H9 (cell line): ENCODE data around the gene NAT8. TPM values are rescaled to one million over a fixed set of nuclear protein-coding genes. Genes with fewer than 3 reads are reported as not detected.

Experiments
- DNase-seq: peaks from one replicate; pipeline ENCODE4 v3.0.0-alpha.2; 2017
- H2AFZ ChIP-seq: one replicate; pipeline ENCODE4 v1.6.1; 2013; ENCODE audit warnings: mild to moderate bottlenecking, low read length, control low read depth, moderate library complexity
- H2AK5ac ChIP-seq: 2 replicates; pipeline ENCODE4 v1.6.1; 2013; ENCODE audit warnings: low read length, control low read depth, mixed read lengths; ENCODE audit not compliant: insufficient read length
- H2BK120ac ChIP-seq: one replicate; pipeline ENCODE4 v1.6.1; 2013; ENCODE audit warnings: low read depth, mild to moderate bottlenecking, low read length, control low read depth, inconsistent platforms; ENCODE audit not compliant: poor library complexity, severe bottlenecking
- H2BK12ac ChIP-seq: 2 replicates; pipeline ENCODE4 v1.6.1; 2013; ENCODE audit warnings: low read length, control low read depth, mixed read lengths, low read depth; ENCODE audit not compliant: insufficient read length
- H2BK15ac ChIP-seq: 2 replicates; pipeline ENCODE4 v1.6.1; 2013; ENCODE audit warnings: low read depth, low read length, control low read depth
- H2BK20ac ChIP-seq: one replicate; pipeline ENCODE4 v1.6.1; 2013; ENCODE audit warnings: low read depth, mild to moderate bottlenecking, low read length, control low read depth, inconsistent platforms; ENCODE audit not compliant: poor library complexity, severe bottlenecking
- H2BK5ac ChIP-seq: 2 replicates; pipeline ENCODE4 v1.6.1; 2013; ENCODE audit warnings: low read length, control low read depth, mixed read lengths; ENCODE audit not compliant: insufficient read length
- H3K14ac ChIP-seq: 2 replicates; pipeline ENCODE4 v1.6.1; 2013; ENCODE audit warnings: low read length, control low read depth; ENCODE audit not compliant: insufficient read depth
- H3K18ac ChIP-seq: 2 replicates; pipeline ENCODE4 v1.6.1; 2013; ENCODE audit warnings: low read depth, mild to moderate bottlenecking, mixed read lengths, low read length, control low read depth; ENCODE audit not compliant: insufficient read length
- H3K23ac ChIP-seq: 2 replicates; pipeline ENCODE4 v1.6.1; 2013; ENCODE audit warnings: low read length, control low read depth, mixed read lengths, low read depth; ENCODE audit not compliant: insufficient read length
- H3K23me2 ChIP-seq: 2 replicates; pipeline ENCODE4 v1.6.1; 2013; ENCODE audit warnings: low read depth, mild to moderate bottlenecking, mixed read lengths, low read length, control low read depth; ENCODE audit not compliant: insufficient read length, poor library complexity, severe bottlenecking
- H3K27ac ChIP-seq: 2 replicates; pipeline ENCODE4 v1.5.1; 2013; ENCODE audit warnings: low read length, control low read depth, mixed read lengths, low read depth; ENCODE audit not compliant: insufficient read length
- H3K27me3 ChIP-seq: 2 replicates; pipeline ENCODE4 v1.6.1; 2013; ENCODE audit warnings: low read length, control low read depth, inconsistent platforms; ENCODE audit not compliant: insufficient read depth
- H3K4ac ChIP-seq: 2 replicates; pipeline ENCODE4 v1.6.1; 2013; ENCODE audit warnings: low read depth, mild to moderate bottlenecking, control low read depth, inconsistent platforms, low read length, moderate library complexity
- H3K4me1 ChIP-seq: 2 replicates; pipeline ENCODE4 v1.6.1; 2013; ENCODE audit warnings: low read length, control low read depth, inconsistent platforms; ENCODE audit not compliant: insufficient read depth
- H3K4me2 ChIP-seq: 2 replicates; pipeline ENCODE4 v1.6.1; 2013; ENCODE audit warnings: low read length, control low read depth, mixed read lengths; ENCODE audit not compliant: insufficient read length, insufficient read depth
- H3K56ac ChIP-seq: 2 replicates; pipeline ENCODE4 v1.6.1; 2013; ENCODE audit warnings: low read depth, mild to moderate bottlenecking, mixed read lengths, low read length, control low read depth; ENCODE audit not compliant: insufficient read length
- H3K79me1 ChIP-seq: 2 replicates; pipeline ENCODE4 v1.6.1; 2013; ENCODE audit warnings: low read depth, mild to moderate bottlenecking, moderate library complexity, low read length, control low read depth, inconsistent platforms; ENCODE audit not compliant: insufficient read depth, poor library complexity, severe bottlenecking
- H3K79me2 ChIP-seq: 2 replicates; pipeline ENCODE4 v1.6.1; 2013; ENCODE audit warnings: low read length, control low read depth, inconsistent platforms; ENCODE audit not compliant: insufficient read depth
- H3K9ac ChIP-seq: 2 replicates; pipeline ENCODE4 v1.6.1; 2013; ENCODE audit warnings: low read length, control low read depth, mixed read lengths; ENCODE audit not compliant: insufficient read length; ENCODE audit errors: extremely low read depth
- H3K9me3 ChIP-seq: one replicate; pipeline ENCODE4 v1.6.1; 2013; ENCODE audit warnings: low read depth, low read length, inconsistent platforms; ENCODE audit not compliant: control insufficient read depth
- H3T11ph ChIP-seq: one replicate; pipeline ENCODE4 v1.6.1; 2013; ENCODE audit warnings: mild to moderate bottlenecking, low read length, control low read depth, inconsistent platforms
- H4K20me1 ChIP-seq: one replicate; pipeline ENCODE4 v1.6.1; 2013; ENCODE audit not compliant: control insufficient read depth, insufficient read length, insufficient read depth
- H4K5ac ChIP-seq: 2 replicates; pipeline ENCODE4 v1.6.1; 2013; ENCODE audit warnings: low read depth, mild to moderate bottlenecking, mixed read lengths, low read length, control low read depth; ENCODE audit not compliant: insufficient read length
- H4K8ac ChIP-seq: replicated peaks from 2 replicates; pipeline ENCODE4 v1.6.1; 2013; ENCODE audit warnings: low read length, control low read depth, mixed read lengths, low read depth; ENCODE audit not compliant: insufficient read length
- H4K91ac ChIP-seq: 2 replicates; pipeline ENCODE4 v1.6.1; 2013; ENCODE audit warnings: low read depth, mild to moderate bottlenecking, moderate library complexity, mixed read lengths, low read length, control low read depth; ENCODE audit not compliant: insufficient read length
- H3K27ac Mint-ChIP-seq, 3 experiments: 2 replicates in 2 of 3; 3 replicates in 1 of 3; pipeline ENCODE4 v1.8.0; 2020 to 2021; ENCODE audit warnings: mixed read lengths in 3 of 3, mild to moderate bottlenecking in 1 of 3, moderate library complexity in 1 of 3
- H3K27me3 Mint-ChIP-seq: 2 replicates; pipeline ENCODE4 v1.8.0; 2021; ENCODE audit warnings: low read depth, mild to moderate bottlenecking, moderate library complexity, mixed read lengths
- H3K36me3 Mint-ChIP-seq, 3 experiments: 2 replicates in 2 of 3; 3 replicates in 1 of 3; pipeline ENCODE4 v1.8.0; 2020 to 2021; ENCODE audit warnings: low read depth in 3 of 3, mixed read lengths in 3 of 3; ENCODE audit not compliant: insufficient read depth in 1 of 3
- H3K4me1 Mint-ChIP-seq, 2 experiments: 2 replicates each; pipeline ENCODE4 v1.8.0; 2020; ENCODE audit warnings: mixed read lengths in 2 of 2
- H3K4me3 Mint-ChIP-seq, 2 experiments: 2 replicates in 1 of 2; 3 replicates in 1 of 2; pipeline ENCODE4 v1.8.0; 2020 to 2021; ENCODE audit warnings: mild to moderate bottlenecking in 2 of 2, mixed read lengths in 2 of 2, moderate library complexity in 1 of 2
- H3K9me3 Mint-ChIP-seq, 2 experiments: 2 replicates in 1 of 2; 3 replicates in 1 of 2; pipeline ENCODE4 v1.8.0; 2020; ENCODE audit warnings: mild to moderate bottlenecking in 2 of 2, mixed read lengths in 2 of 2, moderate library complexity in 1 of 2
- WGBS: extraction: QIAGEN DNeasy Blood & Tissue Kit; methylation state at CpG from one replicate; pipeline ENCODE4 v1.1.7; 2013; ENCODE audit warnings: missing lambda C conversion rate, low lambda C conversion rate, mixed read lengths; ENCODE audit not compliant: insufficient read length; ENCODE audit errors: extremely low coverage; 5-methylcytosine and 5-hydroxymethylcytosine counted together
- total RNA-seq: library from RNA; stranded (reverse); gene quantifications from 2 replicates; pipeline ENCODE4 v1.2.1, GENCODE V29; 2021
- TF ChIP-seq, protein P1 (sequence below): fragments of 200-600 bp; sonication (generic); conservative IDR thresholded peaks from 3 replicates; pipeline ENCODE4 v1.8.0; 2021; ENCODE audit warnings: antibody characterized with exemption, mild to moderate bottlenecking

NAT8 gene
- total RNA-seq, 1 experiment from 2014 or later, result not detected

DNA sequence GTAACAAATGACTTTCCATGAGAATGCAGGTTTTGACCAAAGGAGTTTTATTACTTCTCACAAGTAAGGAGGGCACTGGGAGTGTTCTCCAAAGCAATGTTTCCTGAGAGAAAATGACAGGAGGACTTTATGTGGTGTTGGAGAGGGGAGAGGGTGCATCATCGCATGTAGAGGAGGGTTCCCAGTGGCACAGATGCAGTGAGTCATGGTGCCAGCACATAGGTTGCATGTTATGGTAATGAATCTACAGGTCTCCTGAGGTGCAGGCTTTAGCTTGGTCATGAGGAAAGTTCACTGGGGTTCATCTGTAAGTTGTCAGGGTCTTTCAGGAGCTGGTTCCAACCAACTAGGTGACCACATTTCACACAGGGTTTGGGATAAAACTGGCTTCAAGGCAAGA lies 30.4 kb downstream of the NAT8 start:
- Histone ChIP-seq H2BK5ac (no peak overlapping the region), H2AFZ (no peak overlapping the region), H2BK20ac (no peak overlapping the region), H2BK15ac (no peak overlapping the region), H3K56ac (no peak overlapping the region), H3K79me1 (no peaks in the 10 kb centered on the region), H2AK5ac (no peak overlapping the region), H3T11ph (no peak overlapping the region), H3K23me2 (no peaks in the 10 kb centered on the region), H3K27ac (no peak overlapping the region), H3K4me2 (no peak overlapping the region), H3K4me1 (no peaks in the 10 kb centered on the region), H3K9ac (no peak overlapping the region), H3K9me3 (no peaks in the 10 kb centered on the region), H3K27me3 (no peaks in the 10 kb centered on the region), H4K8ac (no peak overlapping the region), H4K91ac (no peak overlapping the region), H3K14ac (no peak overlapping the region), H3K18ac (no peak overlapping the region), H3K23ac (no peak overlapping the region), H3K4ac (no peak overlapping the region), H4K20me1 (no peaks in the 10 kb centered on the region), H4K5ac (no peak overlapping the region), H2BK12ac (no peak overlapping the region), H2BK120ac (no peak overlapping the region), H3K79me2 (no peaks in the 10 kb centered on the region)
- DNase-seq, result no peak
- peaks cover 1 to 10% (median 4%) of the 10 kb centered on the region in 3 experiments; a peak in 3 of 7 replicates for H3K36me3 Mint-ChIP-seq
- H3K4me1 Mint-ChIP-seq, result peaks cover 0 to 6% of the 10 kb centered on the region in 2 experiments; a peak in 2 of 4 replicates
- no peaks in the 10 kb centered on the region; the same call in 1 of the 2 replicates for H3K27me3 Mint-ChIP-seq
- TF ChIP-seq, protein P1, sequence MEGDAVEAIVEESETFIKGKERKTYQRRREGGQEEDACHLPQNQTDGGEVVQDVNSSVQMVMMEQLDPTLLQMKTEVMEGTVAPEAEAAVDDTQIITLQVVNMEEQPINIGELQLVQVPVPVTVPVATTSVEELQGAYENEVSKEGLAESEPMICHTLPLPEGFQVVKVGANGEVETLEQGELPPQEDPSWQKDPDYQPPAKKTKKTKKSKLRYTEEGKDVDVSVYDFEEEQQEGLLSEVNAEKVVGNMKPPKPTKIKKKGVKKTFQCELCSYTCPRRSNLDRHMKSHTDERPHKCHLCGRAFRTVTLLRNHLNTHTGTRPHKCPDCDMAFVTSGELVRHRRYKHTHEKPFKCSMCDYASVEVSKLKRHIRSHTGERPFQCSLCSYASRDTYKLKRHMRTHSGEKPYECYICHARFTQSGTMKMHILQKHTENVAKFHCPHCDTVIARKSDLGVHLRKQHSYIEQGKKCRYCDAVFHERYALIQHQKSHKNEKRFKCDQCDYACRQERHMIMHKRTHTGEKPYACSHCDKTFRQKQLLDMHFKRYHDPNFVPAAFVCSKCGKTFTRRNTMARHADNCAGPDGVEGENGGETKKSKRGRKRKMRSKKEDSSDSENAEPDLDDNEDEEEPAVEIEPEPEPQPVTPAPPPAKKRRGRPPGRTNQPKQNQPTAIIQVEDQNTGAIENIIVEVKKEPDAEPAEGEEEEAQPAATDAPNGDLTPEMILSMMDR, result no peak
- H3K4me3 Mint-ChIP-seq, result no peak overlapping the region
- WGBS, result no CpG with 5 or more reads among the region's 1 CpG
- 0 out of 7 replicates have a peak overlapping the region, but pooled peaks of 1 of the 3 experiments have one; percentile 48 for H3K27ac Mint-ChIP-seq
- H3K9me3 Mint-ChIP-seq, result no peaks in the 10 kb centered on the region
